Epithelial cell of prostate (primary cell): Measurements from ENCODE around the gene AMER1.
"Not testable (repeated sequence)": the region's sequence is repeated elsewhere in the genome, so short reads cannot be mapped to it uniquely, and the experiment has no call there.

ENCODE experiments used
- DNase-seq: peaks from one replicate; pipeline ENCODE4 v3.0.0-alpha.2; 2011; ENCODE audit warnings: low read depth, low spot score
- H3K27ac ChIP-seq: fragments of 450-650 bp; 2 replicates; pipeline ENCODE4 v1.5.1; 2017; ENCODE audit warnings: mild to moderate bottlenecking

Gene AMER1

DNA sequence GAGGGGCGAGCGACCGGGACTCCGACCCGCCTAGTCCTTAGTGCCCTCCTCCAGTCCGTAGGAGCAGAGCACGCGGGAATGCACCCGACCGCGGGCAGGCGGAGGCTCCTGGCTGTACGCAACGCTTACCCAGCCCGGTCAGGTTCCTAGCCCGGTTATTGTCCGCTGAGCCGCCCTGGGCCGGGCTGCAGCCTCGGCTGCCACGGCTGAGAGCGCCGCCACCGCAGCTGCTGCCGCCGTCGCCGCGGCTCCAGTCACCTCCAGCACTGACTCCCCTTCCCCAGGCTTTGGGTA, at the start of gene AMER1:
Gene AMER1, minus strand, starts transcription at position 268 of the 294 bp plus-strand sequence. CDS start 12,422 bp downstream, outside the sequence.
- no peak for DNase-seq
- peak within 1 kb of the TSS; percentile 76 for H3K27ac ChIP-seq

DNA sequence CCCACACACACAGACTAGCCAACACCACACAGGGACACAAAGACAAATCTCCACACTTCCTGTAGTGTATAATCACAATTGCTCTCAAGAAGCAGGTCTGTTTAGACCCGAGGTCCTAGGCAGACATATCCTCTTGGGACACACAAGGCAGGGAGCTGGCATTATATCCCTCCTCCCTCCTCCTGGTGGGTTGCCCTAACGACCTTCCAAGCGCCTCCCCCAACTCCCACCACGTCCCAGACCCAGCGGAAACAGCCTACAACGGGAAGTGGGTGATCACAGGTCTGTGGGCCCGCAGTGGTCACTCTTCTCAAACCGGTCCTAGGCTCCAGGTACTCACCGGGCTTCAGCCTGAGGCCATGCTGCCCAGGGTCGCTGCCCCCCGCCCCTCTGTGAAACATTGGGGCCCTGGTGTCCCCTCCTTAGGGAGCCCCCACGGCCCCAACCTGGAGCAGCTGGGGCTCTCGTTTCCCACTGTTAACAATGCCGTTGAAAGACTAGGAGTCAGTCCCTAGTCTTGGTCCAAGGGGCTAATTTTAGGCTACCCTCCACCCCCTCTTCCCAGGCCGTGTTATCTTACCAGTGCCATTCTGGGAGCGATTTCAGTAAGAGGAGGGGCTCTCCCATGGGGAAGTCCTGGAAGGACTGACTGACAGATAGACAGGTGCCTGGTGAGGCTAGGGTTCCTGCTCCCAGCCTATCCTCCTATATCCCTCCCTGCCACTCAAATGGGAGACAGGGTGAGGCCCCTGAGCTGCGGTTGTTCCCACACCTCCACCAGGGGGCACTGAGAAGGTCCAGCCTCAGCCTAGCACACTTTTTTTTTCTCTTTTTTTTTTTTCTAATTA, 24.8 kb upstream of the AMER1 start, which contains the start of gene ASB12:
Gene ASB12, minus strand, starts transcription at position 485 of the 848 bp plus-strand sequence. CDS start 4,957 bp downstream, outside the sequence.
- DNase-seq: no peak
- no peak within 1 kb of the TSS for H3K27ac ChIP-seq

DNA sequence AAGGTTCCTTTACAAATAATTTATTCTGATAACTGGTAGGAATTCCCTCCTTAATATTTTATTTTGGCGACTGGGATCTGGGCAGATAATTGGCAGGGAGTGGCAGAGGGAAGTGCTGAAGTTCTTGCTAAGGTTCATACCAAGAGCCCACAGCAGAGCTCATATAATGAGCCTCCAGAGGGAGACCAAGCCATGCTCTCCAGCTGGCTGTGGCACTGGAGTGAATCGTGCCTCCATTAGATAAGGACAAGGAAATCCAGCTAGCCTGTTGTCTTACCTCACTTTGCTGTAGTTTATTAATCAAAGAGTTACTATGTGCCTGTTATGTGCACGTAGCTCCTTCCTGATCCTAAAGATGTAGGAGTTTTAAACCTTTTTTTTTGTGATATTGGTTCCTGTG, 23.6 kb upstream of the AMER1 start:
- no peak for DNase-seq

DNA sequence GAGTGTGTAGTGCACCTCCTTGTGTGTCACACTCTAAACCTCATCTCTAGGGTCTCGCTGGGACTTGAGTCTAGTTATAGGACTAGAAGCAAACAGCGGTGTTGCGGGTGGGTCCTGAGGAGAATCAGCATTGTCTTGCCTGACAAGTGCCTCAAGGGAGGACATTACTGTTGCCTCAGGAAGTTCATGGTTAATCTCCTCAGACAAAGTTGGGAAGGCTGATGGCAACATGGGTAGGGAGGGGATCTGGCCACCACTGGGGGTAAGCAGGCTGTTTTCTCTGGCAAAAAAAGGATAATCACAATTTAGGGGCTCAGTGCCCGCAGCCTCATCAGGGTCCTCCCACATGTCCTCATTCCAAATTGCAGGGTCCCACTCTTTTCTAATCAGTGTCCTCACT, 12.5 kb upstream of the AMER1 start:
- no peak overlapping the region for H3K27ac ChIP-seq
- DNase-seq: no peak

More for the DNA sequence above, 23.6 kb upstream of the AMER1 start:
- no peak overlapping the region for H3K27ac ChIP-seq

DNA sequence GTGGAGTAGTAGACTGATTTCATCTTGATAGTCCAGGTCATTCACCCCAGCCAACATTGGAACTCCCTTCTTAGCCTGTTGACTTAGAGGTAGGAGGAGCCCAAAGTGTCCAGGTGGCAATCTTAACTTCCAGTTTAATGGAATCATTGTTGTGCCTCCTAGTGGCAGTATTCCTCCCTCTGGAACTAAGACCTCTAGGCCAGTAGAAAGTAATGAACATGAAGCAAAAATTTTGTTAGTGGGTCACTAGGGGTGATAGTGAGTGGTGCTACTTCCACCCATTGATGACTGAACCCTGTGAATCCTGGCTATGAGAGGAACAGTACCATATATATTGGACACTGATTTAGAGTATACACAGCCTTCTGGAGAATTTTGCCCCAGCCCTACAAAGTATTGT, 8.5 kb upstream of the AMER1 start:
- H3K27ac ChIP-seq, DNase-seq: not testable (repeated sequence)

DNA sequence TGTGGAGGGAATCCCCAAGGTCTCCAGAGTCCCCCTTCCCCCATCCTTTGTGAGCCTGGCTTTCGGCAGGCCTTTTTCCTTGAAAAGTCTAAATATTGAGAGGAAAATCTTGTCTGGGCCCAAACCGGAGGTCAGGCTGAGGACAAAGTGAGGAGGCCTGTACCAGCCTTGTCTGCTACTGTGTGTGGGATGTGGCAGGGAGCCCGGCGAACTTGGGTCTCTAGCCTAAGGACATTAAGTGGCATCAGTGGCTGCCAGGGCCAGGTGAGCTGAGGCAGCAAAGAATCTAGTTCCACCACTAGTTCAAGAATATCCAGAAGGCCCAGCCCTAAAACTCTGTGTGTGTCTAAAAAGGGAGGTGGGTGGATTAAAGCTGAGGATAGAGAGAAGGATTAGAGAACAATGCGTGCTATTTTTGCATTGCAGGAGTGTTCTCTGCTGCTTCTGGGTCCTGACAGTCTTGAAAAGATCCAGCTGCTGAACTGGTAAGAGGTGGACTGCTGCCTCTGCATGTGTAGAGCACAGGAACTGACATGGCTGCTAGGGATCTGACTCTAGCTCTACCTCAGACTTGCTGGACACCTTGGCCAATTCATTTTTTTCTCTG, 1.2 kb upstream of the AMER1 start:
- peak overlapping the region; percentile 76 for H3K27ac ChIP-seq
- DNase-seq: no peak

DNA sequence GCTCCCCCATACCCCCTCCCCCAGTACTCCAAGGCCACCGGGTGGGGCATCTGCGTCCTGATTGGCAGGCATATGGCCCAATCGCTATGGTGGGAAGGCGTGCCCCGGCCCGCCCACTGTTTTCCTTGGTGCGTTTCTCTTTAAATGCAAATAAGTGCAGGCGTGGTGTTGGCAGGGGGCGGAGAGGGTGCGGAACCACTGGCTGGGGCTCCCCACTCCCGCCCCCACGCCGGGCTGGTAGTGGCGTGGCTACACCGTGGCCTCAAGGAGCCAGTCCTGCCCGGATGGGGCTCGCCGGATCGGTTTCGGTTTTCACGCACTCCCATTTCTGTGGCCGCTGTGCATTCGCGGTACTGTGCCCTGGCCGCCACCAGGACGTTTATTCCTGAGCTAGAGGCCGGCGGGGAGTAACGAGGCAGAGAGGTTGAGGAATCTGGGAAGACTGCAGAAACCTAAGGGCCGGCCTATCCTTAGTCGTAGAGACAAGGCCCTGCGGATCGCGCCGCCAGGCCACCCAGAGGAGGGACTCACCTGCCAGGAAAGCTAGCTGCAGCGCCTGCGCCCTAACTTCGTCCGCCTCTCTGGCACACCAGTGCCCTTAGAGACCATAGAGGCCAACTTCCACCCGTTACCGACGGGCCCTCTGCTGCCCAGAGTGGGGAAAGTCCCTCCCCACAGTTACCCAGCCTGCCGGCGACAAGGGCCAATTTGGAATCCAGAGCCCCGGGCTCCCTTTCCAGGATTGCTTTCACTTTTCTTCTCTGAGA, 410 bp upstream of the AMER1 start:
- DNase-seq: peak; percentile 49
- H3K27ac ChIP-seq: peak overlapping the region; percentile 76

DNA sequence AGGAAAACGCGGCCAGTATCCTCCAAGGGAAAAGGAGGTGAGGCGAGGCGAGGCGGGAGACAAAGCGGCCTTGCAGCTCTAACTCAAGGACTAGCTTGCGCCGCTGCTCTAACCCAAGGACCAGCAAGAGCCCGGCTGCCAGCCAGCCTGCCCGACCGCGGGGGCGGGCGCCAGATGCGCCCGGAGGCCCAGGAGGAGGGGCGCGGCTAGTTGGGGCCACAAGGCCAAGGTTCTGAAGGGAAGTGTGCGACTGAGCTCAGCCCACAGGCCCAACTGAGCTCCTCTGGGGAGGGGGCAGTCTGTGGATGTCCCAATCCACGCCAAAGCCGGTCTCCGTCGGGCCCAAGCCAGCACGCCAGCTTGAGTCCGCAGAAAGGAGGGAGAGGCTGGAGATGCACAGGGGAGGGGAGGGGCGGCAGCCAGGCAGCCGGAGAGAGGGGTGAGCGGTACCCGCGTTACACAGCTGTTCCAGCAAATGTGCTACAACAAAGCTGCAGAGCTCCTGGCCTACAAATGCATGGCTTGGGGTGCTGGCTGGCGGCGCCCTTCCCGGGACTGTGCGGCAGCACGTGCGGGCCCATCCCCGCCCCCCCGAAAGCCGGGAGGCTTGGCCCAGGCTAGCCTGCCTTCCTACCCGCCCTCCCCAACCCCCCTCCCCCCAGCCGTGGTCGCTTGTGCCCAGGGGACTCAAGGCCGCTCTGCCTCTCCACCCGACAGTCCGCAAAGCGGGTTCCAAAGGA, 637 bp downstream of the AMER1 start:
- DNase-seq: no peak
- H3K27ac ChIP-seq: peak overlapping the region; percentile 76

DNA sequence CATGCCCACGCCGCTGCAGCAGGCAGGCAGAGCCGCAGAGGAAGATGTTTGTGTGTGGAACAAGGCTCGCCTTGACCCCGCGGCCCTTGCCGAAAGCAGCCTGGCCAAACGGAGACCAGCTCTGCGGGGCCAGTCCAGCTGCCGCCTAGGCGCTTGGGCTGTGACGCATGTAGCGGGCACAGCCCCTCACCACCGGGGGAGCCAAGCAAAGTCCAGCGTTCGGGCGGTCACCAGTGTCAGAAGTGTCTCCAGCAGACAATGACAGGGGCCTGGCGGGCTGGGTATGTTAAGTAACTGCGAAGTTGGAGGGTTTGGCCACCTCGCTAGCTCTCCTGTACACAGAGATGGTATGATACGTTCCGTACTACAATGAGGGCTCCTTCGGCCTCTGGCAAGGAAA, 1.3 kb downstream of the AMER1 start:
- H3K27ac ChIP-seq: no peak overlapping the region
- DNase-seq: no peak

DNA sequence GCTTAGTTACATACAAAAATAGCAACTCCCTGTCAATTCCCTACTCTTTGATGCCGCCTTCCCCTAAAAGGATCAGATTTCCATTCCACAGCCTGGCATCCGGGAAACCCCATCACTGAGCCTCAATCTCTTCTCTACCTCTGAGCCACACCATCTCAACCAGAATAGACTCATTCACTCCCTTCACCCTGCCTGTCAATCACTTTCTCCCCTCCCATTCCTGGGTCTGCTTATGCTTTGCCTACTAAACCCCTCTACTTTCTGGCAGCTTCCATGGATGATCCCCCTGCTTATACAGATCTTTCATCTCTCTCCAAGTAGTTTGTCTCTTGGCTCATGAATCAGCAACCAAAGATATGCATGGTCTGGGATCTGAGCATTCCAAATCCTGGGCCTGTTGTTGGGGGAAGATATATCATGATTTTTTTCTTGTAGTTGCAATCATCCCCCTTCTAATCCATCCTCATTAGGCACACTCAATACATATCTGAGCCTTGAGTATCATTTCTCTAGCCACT, 2.6 kb downstream of the AMER1 start:
- DNase-seq: no peak
- H3K27ac ChIP-seq: no peak overlapping the region

DNA sequence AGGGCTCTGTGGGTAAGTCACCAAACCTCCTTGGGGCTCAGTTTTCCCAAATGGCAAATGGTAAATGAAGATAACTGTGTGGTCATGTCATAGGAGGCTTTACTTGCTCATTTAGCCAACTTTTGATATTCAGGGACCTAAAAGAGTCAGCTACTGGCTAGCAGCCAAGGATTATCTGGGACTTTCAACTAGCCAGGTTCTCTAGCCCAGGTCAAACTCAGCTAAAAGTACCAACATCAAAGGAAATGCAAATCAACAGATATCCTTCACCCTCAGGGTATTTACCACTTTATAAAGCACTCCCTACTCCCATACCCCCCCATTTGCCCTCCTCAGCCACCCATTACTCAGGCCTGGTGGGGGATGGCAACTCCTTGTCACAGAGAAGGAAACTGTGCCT, 7.5 kb downstream of the AMER1 start:
- DNase-seq: no peak
- H3K27ac ChIP-seq: no peak overlapping the region

DNA sequence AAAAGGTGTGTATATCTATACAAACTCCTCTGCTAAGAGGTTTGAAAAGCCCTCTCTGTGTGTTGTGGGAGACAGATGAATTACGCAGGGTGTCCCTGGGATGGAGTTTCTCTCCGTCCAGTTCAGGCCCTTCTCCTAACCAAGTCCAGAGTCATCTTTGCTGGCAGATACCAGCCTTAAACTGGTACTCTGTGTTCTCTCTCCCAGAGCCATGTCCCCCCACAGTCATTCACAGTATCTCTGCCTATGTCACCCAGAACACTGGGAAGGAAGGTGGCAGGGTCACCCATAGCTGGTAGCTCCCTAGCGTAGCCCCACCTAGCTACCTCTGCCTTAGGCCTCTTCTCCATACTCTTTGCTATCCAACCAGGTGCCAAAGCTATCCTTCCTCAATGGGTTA, 8.9 kb downstream of the AMER1 start:
- H3K27ac ChIP-seq: no peak overlapping the region
- no peak for DNase-seq

DNA sequence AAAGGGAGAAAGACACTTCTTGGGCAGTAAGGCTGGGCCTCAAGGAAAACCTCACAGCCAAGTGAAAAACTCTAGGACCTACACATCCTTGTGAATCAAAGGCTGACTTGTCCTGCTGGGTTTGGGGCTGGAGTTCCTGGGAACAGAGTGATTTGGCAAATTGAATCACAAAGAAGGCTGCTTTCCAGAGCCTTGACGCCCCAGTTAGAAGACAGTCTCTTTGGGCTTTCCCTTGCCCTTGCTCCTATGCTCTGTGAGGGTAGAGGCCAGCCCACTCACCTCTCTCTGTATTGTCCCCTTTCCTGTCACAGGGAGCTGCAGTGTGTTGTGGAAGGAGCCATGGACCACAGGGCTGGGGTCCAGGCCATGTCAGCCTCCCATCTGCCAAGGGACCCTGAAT, 9.6 kb downstream of the AMER1 start:
- no peak overlapping the region for H3K27ac ChIP-seq
- no peak for DNase-seq

DNA sequence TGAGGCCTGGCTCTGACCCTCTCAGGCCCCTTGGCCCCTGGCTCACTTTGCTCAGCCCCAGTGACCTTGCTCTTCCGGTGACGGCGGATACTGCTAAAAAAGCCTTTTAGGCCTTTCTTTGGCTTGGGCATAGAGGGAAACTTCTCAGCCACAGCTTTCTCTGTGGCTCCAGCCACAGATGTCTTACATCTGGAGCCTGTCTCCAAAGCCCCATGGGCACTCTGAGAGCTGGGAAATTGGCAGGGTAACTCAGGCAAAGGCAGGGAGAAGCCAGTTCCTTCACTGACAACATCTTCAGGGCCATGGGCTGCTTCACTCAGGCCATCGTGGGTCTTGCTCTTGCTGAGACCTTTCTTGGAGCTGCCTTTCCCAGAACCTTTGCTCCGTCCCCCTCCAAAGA, 12.8 kb downstream of the AMER1 start:
- no peak overlapping the region for H3K27ac ChIP-seq
- DNase-seq: no peak

DNA sequence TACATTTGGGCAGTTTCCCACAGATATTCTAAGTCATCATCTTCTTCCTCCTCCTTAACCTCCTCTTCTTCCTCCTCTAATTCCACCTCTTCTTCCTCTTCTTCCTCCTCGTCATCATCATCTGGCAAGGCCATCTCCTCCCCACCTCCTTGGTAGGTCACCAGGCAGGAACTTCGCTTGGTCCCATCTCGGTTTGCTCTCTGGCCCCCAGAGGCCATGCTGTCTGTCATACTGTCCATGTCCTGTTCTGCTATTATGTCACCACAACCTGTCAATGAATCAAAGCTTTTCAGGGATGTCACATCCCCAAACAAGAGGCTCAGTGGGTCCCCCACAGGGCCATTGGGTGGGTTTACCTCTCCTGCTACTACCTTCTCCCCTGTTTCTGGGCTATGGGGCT, 13.5 kb downstream of the AMER1 start:
- no peak overlapping the region for H3K27ac ChIP-seq
- no peak for DNase-seq

DNA sequence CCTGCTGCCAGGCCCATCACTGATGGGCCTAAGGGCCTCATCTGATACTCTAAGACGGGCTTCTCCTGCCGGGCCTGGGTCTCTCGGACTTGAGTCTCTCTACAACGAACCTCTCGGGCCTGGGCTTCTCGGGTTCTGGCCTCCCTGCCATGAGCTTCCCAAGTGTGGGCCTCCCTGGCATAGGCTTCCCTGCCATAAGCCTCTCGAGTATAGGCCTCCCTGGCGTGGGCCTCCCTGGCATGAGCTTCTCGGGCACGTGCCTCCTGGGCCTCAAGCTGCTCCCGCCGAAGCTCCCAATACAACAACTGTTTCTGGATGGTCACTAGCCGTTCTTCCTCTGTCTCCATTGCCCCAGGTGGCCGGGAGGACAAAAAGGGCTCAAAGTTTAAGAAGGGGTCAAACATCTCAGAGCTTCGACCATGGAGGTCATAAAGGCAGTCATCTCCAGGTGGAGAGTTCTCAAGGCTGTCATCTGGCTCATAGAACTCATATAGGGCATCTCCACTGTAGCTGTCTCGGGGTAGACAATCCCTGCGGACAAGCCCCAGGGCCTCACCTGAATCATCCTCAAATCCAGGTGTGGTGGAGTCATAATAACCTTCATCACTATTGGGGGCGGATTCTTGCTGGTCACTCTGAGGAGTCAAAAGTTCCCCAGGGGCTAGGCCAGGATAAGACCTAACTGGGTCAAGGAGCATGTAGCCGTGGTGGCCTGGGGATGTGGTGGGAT, 14.1 kb downstream of the AMER1 start:
- DNase-seq: no peak
- no peak overlapping the region for H3K27ac ChIP-seq

DNA sequence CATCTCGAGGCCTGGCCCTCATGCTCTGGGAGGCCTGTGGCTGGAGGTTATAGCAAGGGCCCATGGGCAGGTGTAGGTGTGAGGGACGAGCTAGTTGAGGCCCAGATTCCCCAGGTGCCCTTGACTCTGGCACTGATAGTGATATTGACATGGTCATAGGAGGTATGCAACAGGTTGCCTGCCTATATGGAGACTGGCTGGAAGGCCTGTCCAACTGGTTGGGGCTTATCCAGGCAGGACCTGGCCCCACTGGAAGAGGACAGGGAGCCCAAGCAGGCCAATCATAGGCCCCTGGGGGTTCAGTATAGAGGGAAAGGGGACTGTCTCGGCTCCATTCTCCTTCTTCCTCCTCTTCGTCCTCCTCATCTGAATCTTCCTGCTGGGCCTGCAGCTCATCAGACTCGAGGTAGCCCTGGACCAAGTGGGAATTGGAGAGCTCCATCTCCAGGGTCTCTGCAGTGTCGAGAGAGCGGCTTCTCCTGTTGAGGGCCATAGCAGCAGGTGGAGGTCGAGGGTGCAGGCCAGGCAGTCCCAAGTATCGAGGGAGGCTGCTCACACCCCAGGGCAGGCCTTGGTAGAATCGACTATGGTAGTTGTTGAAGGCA, 15.3 kb downstream of the AMER1 start:
- DNase-seq: no peak

DNA sequence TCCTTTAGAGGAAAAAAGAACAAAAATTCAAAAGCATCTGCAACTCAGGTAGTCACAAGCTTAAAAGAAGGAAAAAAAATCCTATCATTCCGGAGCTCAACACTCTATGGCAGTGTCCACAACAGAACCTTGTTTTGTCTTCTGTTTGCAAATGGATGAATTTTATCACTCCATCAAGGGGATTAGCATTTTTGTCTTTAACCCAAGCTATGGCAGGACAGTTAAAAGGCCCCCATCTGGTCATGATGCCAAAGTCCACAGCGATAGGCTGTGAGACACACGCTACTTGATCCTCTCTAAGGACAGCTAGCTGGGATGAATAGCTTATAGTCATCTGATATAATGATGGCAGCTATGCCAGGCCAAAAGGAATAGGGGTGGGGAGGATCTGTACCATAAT, 16.6 kb downstream of the AMER1 start:
- no peak overlapping the region for H3K27ac ChIP-seq

More for the DNA sequence above, 15.3 kb downstream of the AMER1 start:
- H3K27ac ChIP-seq: no peak overlapping the region

DNA sequence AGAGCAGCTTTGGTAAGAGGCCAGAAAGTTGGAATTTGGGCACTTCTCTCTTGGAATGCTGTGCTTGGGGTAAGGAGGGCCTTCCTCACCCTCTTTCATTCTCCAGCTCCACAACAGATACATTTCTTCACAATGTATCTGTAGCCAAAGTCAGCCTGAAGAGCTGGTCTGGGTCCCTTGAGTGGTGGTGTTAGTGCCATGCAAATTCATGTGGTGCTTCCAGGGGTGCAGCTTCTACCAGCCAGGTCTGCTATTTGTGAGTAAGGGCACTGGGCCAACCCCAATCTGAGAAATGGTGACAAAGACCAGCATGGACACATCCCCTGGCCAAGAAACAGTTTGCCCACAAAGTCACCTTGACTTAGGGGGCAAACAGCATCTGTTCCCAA, 17.8 kb downstream of the AMER1 start:
- DNase-seq: no peak
- no peak overlapping the region for H3K27ac ChIP-seq

More for the DNA sequence above, 16.6 kb downstream of the AMER1 start:
- no peak for DNase-seq
